DOHH2 (cell line): Measurements from ENCODE around the gene TPSG1.

Source experiments
- H3F3A ChIP-seq: fragments of 200-600 bp; sonication (generic), shearing (Covaris generic); 2 replicates; pipeline ENCODE4 v1.6.0; 2016; ENCODE audit warnings: antibody characterized with exemption, mild to moderate bottlenecking; ENCODE audit not compliant: control insufficient read depth, insufficient read depth
- H3K27ac ChIP-seq: fragments of 200-600 bp; sonication (generic); 2 replicates; pipeline ENCODE4 v1.5.1; 2014; ENCODE audit warnings: low read depth, mild to moderate bottlenecking, low read length, moderate library complexity
- H3K27me3 ChIP-seq: fragments of 200-600 bp; sonication (generic); 2 replicates; pipeline ENCODE4 v1.6.1; 2014; ENCODE audit warnings: mild to moderate bottlenecking, low read length, mixed read lengths; ENCODE audit not compliant: control insufficient read depth
- H3K36me3 ChIP-seq: fragments of 200-600 bp; sonication (generic); 2 replicates; pipeline ENCODE4 v1.6.1; 2014; ENCODE audit warnings: mild to moderate bottlenecking, low read length, moderate library complexity, mixed read lengths; ENCODE audit not compliant: control insufficient read depth
- H3K4me1 ChIP-seq: fragments of 200-600 bp; sonication (generic); 2 replicates; pipeline ENCODE4 v1.6.1; 2014; ENCODE audit warnings: mild to moderate bottlenecking, low read length, mixed read lengths; ENCODE audit not compliant: control insufficient read depth
- H3K4me2 ChIP-seq: fragments of 200-600 bp; sonication (generic); 2 replicates; pipeline ENCODE4 v1.6.0; 2014; ENCODE audit warnings: mild to moderate bottlenecking, low read length, moderate library complexity
- H3K4me3 ChIP-seq: fragments of 200-600 bp; sonication (generic); 2 replicates; pipeline ENCODE4 v1.5.1; 2014; ENCODE audit warnings: mild to moderate bottlenecking, low read length, mixed read lengths
- H3K79me2 ChIP-seq: fragments of 200-600 bp; sonication (generic); 2 replicates; pipeline ENCODE4 v1.6.1; 2014; ENCODE audit warnings: mild to moderate bottlenecking, low read length, mixed read lengths; ENCODE audit not compliant: control insufficient read depth
- H3K9me2 ChIP-seq: fragments of 200-600 bp; sonication (generic); replicated peaks from 2 replicates; pipeline ENCODE4 v1.6.1; 2014; ENCODE audit warnings: mild to moderate bottlenecking, low read length, mixed read lengths; ENCODE audit not compliant: control insufficient read depth
- H3K9me3 ChIP-seq: fragments of 200-600 bp; sonication (generic); 2 replicates; pipeline ENCODE4 v1.6.1; 2014; ENCODE audit warnings: antibody characterized with exemption, low read length, mixed read lengths; ENCODE audit not compliant: control insufficient read depth, insufficient read depth
- H4K20me1 ChIP-seq: fragments of 200-600 bp; sonication (generic); 2 replicates; pipeline ENCODE4 v1.6.0; 2014; ENCODE audit warnings: low read depth, mild to moderate bottlenecking, antibody characterized with exemption, low read length, moderate library complexity; ENCODE audit not compliant: control insufficient read depth, insufficient read depth
- EZH2phosphoT487 ChIP-seq: fragments of 200-600 bp; sonication (generic); IDR thresholded peaks from 2 replicates; pipeline ENCODE4 v1.6.1; 2017; ENCODE audit warnings: borderline replicate concordance, mild to moderate bottlenecking, antibody characterized with exemption, low read length, moderate library complexity, mixed read lengths
- TF ChIP-seq, protein P1 (sequence below): fragments of 200-600 bp; sonication (generic); IDR thresholded peaks from one replicate; pipeline ENCODE4 v1.5.1; 2014; ENCODE audit warnings: antibody characterized with exemption, mild to moderate bottlenecking, low read depth, low read length; ENCODE audit not compliant: poor library complexity, severe bottlenecking

Gene TPSG1

GRCh38 chr16:1184980-1185379 lies 40.1 kb downstream of the TPSG1 start:
- no peak overlapping the region for H3K4me2 ChIP-seq
- H3F3A ChIP-seq, result no peaks in the 10 kb centered on the region
- H3K9me2 ChIP-seq, result no peaks in the 10 kb centered on the region
- no peak overlapping the region for H3K27ac ChIP-seq
- no peaks in the 10 kb centered on the region for H3K79me2 ChIP-seq
- no peaks in the 10 kb centered on the region for H3K4me1 ChIP-seq
- no peaks in the 10 kb centered on the region for H3K36me3 ChIP-seq
- H3K4me3 ChIP-seq, result no peak overlapping the region
- no peaks in the 10 kb centered on the region for H3K9me3 ChIP-seq
- H3K27me3 ChIP-seq, result no peaks in the 10 kb centered on the region
- H4K20me1 ChIP-seq, result no peaks in the 10 kb centered on the region
- no peak for TF ChIP-seq EZH2phosphoT487
- TF ChIP-seq, protein P1, sequence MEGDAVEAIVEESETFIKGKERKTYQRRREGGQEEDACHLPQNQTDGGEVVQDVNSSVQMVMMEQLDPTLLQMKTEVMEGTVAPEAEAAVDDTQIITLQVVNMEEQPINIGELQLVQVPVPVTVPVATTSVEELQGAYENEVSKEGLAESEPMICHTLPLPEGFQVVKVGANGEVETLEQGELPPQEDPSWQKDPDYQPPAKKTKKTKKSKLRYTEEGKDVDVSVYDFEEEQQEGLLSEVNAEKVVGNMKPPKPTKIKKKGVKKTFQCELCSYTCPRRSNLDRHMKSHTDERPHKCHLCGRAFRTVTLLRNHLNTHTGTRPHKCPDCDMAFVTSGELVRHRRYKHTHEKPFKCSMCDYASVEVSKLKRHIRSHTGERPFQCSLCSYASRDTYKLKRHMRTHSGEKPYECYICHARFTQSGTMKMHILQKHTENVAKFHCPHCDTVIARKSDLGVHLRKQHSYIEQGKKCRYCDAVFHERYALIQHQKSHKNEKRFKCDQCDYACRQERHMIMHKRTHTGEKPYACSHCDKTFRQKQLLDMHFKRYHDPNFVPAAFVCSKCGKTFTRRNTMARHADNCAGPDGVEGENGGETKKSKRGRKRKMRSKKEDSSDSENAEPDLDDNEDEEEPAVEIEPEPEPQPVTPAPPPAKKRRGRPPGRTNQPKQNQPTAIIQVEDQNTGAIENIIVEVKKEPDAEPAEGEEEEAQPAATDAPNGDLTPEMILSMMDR, result no peak

DNA sequence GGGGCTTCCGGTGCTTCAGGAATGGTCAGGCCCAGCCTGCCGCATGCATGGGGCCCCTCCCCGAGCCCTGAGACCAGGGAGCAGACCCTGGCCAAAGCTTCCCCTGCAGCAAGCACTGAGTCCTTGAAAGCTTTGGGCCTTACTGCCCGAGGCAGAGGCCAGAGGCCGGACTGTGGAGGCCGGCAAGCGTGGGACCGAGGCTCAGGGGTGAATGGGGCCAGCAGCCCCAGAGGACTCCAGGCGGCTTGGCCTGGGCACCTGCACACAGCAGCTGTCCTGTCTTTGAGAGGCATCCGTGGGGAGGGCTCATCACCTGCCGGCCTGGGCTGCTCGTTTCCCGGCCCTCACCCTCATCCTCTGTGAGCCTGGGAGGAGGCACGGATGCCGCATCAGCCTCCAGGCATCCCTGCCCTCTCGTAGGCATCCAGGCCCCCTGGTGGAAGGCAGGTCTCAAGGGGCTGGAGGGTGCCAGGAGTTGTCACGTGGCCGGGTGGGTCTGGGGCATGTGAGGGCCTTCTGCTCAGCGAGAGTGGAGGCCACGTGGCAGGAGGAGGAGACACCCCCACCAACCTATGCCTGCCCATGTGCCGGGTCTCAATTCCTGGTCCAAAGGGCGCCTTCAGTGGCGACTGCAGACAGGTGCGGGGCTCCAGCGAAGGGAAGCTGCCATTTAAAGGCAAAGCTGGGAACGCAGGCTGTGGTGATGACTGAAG lies 40.8 kb downstream of the TPSG1 start:
- Histone ChIP-seq H3K9me2 (no peaks in the 10 kb centered on the region), H3K9me3 (no peaks in the 10 kb centered on the region), H4K20me1 (no peaks in the 10 kb centered on the region), H3F3A (no peaks in the 10 kb centered on the region), H3K27me3 (no peaks in the 10 kb centered on the region), H3K36me3 (no peaks in the 10 kb centered on the region), H3K4me1 (no peaks in the 10 kb centered on the region), H3K79me2 (no peaks in the 10 kb centered on the region), H3K4me3 (no peak overlapping the region), H3K4me2 (no peak overlapping the region), H3K27ac (no peak overlapping the region)
- no peak for TF ChIP-seq EZH2phosphoT487
- TF ChIP-seq, protein P1, result no peak

DNA sequence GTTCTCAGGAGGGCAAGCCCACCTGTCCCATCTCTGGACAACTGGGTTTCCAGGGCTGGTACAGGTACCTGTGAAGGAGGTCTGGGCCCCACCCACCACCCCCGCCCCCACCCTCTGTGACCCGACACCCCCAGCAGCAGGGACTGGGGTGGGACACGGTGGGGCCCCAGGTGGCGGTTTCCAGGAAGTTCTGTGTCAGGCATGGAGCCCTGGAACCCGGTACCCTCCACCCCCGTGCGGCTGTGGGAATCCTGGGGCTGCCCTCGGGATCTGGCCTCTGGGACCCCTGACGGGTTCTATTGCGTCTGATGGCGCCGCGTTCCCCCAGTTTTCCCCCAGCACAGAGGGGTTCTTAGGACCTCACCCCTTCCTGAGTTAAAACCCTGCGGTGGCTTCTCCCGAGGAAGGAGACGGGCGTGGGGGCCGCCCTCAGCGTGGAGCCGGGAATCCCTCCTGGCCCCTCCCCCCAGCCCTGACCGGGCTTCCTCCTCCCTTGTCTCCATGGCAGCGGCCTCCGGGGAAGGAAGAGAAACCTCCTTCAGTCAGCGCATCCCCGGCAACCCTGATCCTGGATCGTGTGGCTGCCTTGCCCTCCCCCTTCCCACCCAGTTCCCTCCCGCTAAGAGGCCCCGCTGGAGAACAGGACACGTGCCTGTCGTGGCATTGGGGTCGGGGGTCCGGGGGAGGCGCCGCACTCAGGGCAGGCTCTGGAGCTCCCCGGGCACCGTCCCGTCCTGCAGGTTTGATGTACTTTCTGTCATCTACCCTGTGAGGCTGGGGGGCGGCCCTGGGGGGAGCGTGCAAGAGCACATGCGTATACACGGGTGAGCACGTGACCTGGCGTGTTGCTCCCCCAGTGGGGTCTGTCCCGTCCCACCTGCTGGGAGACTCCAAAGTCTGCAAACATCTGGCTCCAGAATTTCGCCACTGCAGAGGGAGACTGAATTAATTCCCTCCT lies 41.8 kb downstream of the TPSG1 start:
- no peaks in the 10 kb centered on the region for H3K9me2 ChIP-seq
- no peaks in the 10 kb centered on the region for H3K36me3 ChIP-seq
- H3K9me3 ChIP-seq, result no peaks in the 10 kb centered on the region
- no peak for TF ChIP-seq EZH2phosphoT487
- TF ChIP-seq, protein P1, result no peak
- H3F3A ChIP-seq, result no peaks in the 10 kb centered on the region
- no peaks in the 10 kb centered on the region for H3K27me3 ChIP-seq
- H3K4me1 ChIP-seq, result no peaks in the 10 kb centered on the region
- H3K79me2 ChIP-seq, result no peaks in the 10 kb centered on the region
- H4K20me1 ChIP-seq, result no peaks in the 10 kb centered on the region
- H3K4me2 ChIP-seq, result no peak overlapping the region
- H3K4me3 ChIP-seq, result no peak overlapping the region
- H3K27ac ChIP-seq, result no peak overlapping the region
